Smooth muscle cell (in vitro differentiated cells): ENCODE results near the gene CAMSAP2. TPM values are rescaled to one million over a fixed set of nuclear protein-coding genes. Genes with fewer than 3 reads are reported as not detected.
A peak's percentile ranks its signal among the peaks of the same experiment; 100 is the strongest.

Experiments used
- DNase-seq: peaks from one replicate; lab custom pipeline; 2025; ENCODE audit not compliant: unreplicated experiment; lab: John Stamatoyannopoulos, UW
- H2AFZ ChIP-seq: fragments of 200-600 bp; sonication (generic); 2 replicates; pipeline ENCODE4 v1.6.0; 2016; ENCODE audit warnings: antibody characterized with exemption, low read depth, mild to moderate bottlenecking
- H3F3A ChIP-seq: fragments of 200-600 bp; sonication (generic); 2 replicates; pipeline ENCODE4 v1.6.0; 2017; ENCODE audit warnings: antibody characterized with exemption, low read depth
- H3K27ac ChIP-seq: fragments of 200-600 bp; sonication (generic); 2 replicates; pipeline ENCODE4 v1.5.1; 2016; ENCODE audit warnings: low read depth, mild to moderate bottlenecking
- H3K27me3 ChIP-seq: fragments of 200-600 bp; sonication (generic); 2 replicates; pipeline ENCODE4 v1.6.1; 2016; ENCODE audit warnings: low read depth, mild to moderate bottlenecking
- H3K36me3 ChIP-seq: fragments of 200-600 bp; sonication (generic); 2 replicates; pipeline ENCODE4 v1.5.1; 2016; ENCODE audit warnings: low read depth
- H3K4me1 ChIP-seq: fragments of 200-600 bp; sonication (generic); 2 replicates; pipeline ENCODE4 v1.5.1; 2016; ENCODE audit warnings: low read depth
- H3K4me2 ChIP-seq: fragments of 200-600 bp; sonication (generic); 2 replicates; pipeline ENCODE4 v1.6.0; 2016; ENCODE audit warnings: mild to moderate bottlenecking
- H3K4me3 ChIP-seq: fragments of 200-600 bp; sonication (generic); 2 replicates; pipeline ENCODE4 v1.5.1; 2016; ENCODE audit warnings: mild to moderate bottlenecking
- H3K79me2 ChIP-seq: fragments of 200-600 bp; sonication (generic); 2 replicates; pipeline ENCODE4 v1.6.0; 2016; ENCODE audit warnings: low read depth, mild to moderate bottlenecking
- H3K9ac ChIP-seq: fragments of 200-600 bp; sonication (generic); 2 replicates; pipeline ENCODE4 v1.6.0; 2016; ENCODE audit warnings: low read depth
- H3K9me3 ChIP-seq: fragments of 200-600 bp; sonication (generic); replicated peaks from 2 replicates; pipeline ENCODE4 v1.5.1; 2016; ENCODE audit warnings: low read depth
- H4K20me1 ChIP-seq: fragments of 200-600 bp; sonication (generic); 2 replicates; pipeline ENCODE4 v1.6.0; 2016; ENCODE audit warnings: low read depth
- WGBS: methylation state at CpG from one replicate; pipeline ENCODE4 v1.1.7; 2016; ENCODE audit warnings: low lambda C conversion rate; 5-methylcytosine and 5-hydroxymethylcytosine counted together
- polyA plus RNA-seq: library from polyadenylated mRNA; unstranded; fragments of >200 nt; fragmentation: Nextera tagmentation; extraction: Ambion mirVana; gene quantifications from 2 replicates; pipeline ENCODE4 v1.2.1, GENCODE V29; 2016
- total RNA-seq: library from RNA; depleted of rRNA; stranded (reverse); fragments of >200 nt; gene quantifications from 2 replicates; pipeline ENCODE4 v1.2.3, GENCODE V29; 2014
- TF ChIP-seq, protein P1 (sequence below): fragments of 200-600 bp; sonication (generic); IDR thresholded peaks from 2 replicates; pipeline ENCODE4 v1.5.1; 2017; ENCODE audit warnings: borderline replicate concordance, mild to moderate bottlenecking, antibody characterized with exemption; ENCODE audit not compliant: insufficient read depth, poor library complexity, severe bottlenecking

Gene CAMSAP2, protein sequence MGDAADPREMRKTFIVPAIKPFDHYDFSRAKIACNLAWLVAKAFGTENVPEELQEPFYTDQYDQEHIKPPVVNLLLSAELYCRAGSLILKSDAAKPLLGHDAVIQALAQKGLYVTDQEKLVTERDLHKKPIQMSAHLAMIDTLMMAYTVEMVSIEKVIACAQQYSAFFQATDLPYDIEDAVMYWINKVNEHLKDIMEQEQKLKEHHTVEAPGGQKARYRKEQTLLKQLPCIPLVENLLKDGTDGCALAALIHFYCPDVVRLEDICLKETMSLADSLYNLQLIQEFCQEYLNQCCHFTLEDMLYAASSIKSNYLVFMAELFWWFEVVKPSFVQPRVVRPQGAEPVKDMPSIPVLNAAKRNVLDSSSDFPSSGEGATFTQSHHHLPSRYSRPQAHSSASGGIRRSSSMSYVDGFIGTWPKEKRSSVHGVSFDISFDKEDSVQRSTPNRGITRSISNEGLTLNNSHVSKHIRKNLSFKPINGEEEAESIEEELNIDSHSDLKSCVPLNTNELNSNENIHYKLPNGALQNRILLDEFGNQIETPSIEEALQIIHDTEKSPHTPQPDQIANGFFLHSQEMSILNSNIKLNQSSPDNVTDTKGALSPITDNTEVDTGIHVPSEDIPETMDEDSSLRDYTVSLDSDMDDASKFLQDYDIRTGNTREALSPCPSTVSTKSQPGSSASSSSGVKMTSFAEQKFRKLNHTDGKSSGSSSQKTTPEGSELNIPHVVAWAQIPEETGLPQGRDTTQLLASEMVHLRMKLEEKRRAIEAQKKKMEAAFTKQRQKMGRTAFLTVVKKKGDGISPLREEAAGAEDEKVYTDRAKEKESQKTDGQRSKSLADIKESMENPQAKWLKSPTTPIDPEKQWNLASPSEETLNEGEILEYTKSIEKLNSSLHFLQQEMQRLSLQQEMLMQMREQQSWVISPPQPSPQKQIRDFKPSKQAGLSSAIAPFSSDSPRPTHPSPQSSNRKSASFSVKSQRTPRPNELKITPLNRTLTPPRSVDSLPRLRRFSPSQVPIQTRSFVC (N-terminal part only)
- total RNA-seq (57.5 and 61.1 TPM in 2 replicates), polyA plus RNA-seq (12.9 and 20.5 TPM in 2 replicates)

DNA sequence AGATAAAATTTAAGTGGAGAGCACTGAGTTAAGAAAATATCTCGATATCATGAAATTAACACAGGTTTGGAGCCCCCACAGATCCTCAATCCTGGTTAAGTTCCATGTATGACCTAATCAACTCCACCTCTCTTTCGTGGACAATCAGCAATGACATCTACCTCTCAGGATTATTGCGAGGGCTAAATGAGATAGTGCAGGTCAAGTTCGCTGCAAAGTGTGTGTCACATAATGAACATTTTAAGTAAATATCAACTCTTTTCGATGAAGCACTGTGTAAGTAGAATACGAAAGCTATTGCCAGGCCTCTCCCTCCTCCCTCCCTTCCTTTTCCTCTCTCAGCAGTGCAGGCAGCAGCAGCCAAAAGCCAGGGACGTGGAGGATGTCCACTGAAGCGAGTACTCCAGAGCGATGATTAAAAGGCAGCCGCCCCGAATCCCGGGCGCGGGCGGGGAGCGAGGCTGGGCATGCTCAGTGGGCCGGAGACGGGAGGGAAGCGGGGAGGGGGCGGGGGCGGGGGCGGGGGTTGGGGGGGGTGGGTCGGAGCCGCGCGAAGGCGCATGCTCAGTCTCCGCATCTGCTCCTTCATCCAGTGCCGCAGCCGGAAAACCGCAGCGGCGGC, at the start of gene CAMSAP2:
Gene CAMSAP2, plus strand, starts transcription at position 567 of the 622 bp plus-strand sequence. CDS start 935 bp downstream, outside the sequence.
- Histone ChIP-seq H3K9me3 (no peaks in the 10 kb centered on the region), H3K27ac (peak within 1 kb of the TSS; percentile 99), H3K36me3 (no peaks in the 10 kb centered on the region), H3K27me3 (no peaks in the 10 kb centered on the region), H2AFZ (peak within 1 kb of the TSS; percentile 83), H3K4me2 (peak within 1 kb of the TSS; percentile 88), H3K9ac (peak within 1 kb of the TSS; percentile 98), H4K20me1 (peaks cover 39% of the 10 kb centered on the region), H3K4me1 (peaks cover 25% of the 10 kb centered on the region), H3K4me3 (peak within 1 kb of the TSS; percentile 71), H3K79me2 (peaks cover 40% of the 10 kb centered on the region), H3F3A (no peaks in the 10 kb centered on the region)
- 7% methylated on average over 27 of the region's 33 CpGs for WGBS
- DNase-seq: peak; percentile 90
- TF ChIP-seq, protein P1, sequence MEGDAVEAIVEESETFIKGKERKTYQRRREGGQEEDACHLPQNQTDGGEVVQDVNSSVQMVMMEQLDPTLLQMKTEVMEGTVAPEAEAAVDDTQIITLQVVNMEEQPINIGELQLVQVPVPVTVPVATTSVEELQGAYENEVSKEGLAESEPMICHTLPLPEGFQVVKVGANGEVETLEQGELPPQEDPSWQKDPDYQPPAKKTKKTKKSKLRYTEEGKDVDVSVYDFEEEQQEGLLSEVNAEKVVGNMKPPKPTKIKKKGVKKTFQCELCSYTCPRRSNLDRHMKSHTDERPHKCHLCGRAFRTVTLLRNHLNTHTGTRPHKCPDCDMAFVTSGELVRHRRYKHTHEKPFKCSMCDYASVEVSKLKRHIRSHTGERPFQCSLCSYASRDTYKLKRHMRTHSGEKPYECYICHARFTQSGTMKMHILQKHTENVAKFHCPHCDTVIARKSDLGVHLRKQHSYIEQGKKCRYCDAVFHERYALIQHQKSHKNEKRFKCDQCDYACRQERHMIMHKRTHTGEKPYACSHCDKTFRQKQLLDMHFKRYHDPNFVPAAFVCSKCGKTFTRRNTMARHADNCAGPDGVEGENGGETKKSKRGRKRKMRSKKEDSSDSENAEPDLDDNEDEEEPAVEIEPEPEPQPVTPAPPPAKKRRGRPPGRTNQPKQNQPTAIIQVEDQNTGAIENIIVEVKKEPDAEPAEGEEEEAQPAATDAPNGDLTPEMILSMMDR: no peak

DNA sequence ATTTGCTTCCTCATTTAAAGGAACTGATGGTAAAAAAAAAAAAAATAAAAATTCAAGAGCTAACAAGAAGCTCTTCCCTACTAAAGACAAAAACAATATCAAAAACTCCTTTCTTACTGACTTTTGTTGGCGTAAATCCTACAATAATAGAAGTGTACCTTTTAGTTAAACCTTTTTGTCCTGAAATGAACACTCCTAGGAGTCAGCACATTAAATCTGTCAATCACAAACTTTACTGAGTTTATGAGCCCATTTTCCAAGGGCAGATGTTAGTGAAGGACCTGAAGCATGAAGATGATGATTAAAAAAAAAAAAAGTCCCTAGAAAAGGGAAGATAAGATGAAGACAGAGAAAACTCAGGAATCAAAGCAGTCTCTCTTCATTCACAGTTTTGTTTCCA, 46.4 kb upstream of the CAMSAP2 start:
- Histone ChIP-seq H3K4me1 (peaks cover 7% of the 10 kb centered on the region), H3K9me3 (no peaks in the 10 kb centered on the region), H3K79me2 (no peaks in the 10 kb centered on the region), H2AFZ (peak overlapping the region; percentile 54), H4K20me1 (no peaks in the 10 kb centered on the region), H3K4me3 (no peak overlapping the region), H3K4me2 (no peak overlapping the region), H3K27ac (no peak overlapping the region), H3K36me3 (no peaks in the 10 kb centered on the region), H3F3A (no peaks in the 10 kb centered on the region), H3K9ac (no peak overlapping the region), H3K27me3 (no peaks in the 10 kb centered on the region)
- DNase-seq: no peak
- TF ChIP-seq, protein P1: no peak
- 100% methylated on average over 1 of the region's 1 CpG for WGBS

DNA sequence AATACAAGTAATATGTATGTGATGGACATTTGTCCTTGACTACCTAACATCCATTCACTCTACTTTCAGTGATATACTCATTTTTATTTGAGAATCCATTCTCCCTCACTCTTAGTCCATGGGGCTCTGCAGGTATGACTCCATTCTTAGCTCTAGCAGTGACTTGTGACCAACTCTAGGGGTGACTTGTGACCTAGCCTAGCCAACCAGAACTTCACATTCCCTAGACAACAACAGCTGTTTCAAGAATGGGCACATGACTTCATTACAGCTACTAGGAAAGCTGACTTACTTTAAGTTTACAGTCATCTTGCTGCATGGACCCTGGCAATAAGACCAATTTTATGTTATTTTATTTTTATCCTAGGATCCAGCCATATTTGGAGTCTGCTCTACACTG, 45.4 kb upstream of the CAMSAP2 start:
- Histone ChIP-seq H4K20me1 (no peaks in the 10 kb centered on the region), H3K27me3 (no peaks in the 10 kb centered on the region), H2AFZ (no peak overlapping the region), H3K4me2 (no peak overlapping the region), H3K36me3 (no peaks in the 10 kb centered on the region), H3K9ac (no peak overlapping the region), H3K4me3 (no peak overlapping the region), H3K9me3 (no peaks in the 10 kb centered on the region), H3K79me2 (no peaks in the 10 kb centered on the region), H3K4me1 (peaks cover 7% of the 10 kb centered on the region), H3F3A (no peaks in the 10 kb centered on the region), H3K27ac (no peak overlapping the region)
- TF ChIP-seq, protein P1: no peak
- DNase-seq: no peak
